Neural cell (in vitro differentiated cells): ENCODE data around the gene SMAP1. TPM values are rescaled to one million over a fixed set of nuclear protein-coding genes. Genes with fewer than 3 reads are reported as not detected.

Experiments used
- H2AFZ ChIP-seq: fragments of 200-600, 300-800 bp; sonication (generic), shearing (Covaris generic); 2 replicates; pipeline ENCODE4 v1.6.0; 2014; ENCODE audit warnings: low read depth, mild to moderate bottlenecking, antibody characterized with exemption, low read length, moderate library complexity
- H3F3A ChIP-seq: fragments of 200-600 bp; shearing (Covaris generic); 2 replicates; pipeline ENCODE4 v1.6.1; 2016; ENCODE audit warnings: mild to moderate bottlenecking, moderate library complexity, mixed read lengths, antibody characterized with exemption, low read length; ENCODE audit not compliant: insufficient read depth, poor library complexity, severe bottlenecking
- H3K27ac ChIP-seq: fragments of 200-600, 300-800 bp; sonication (generic), shearing (Covaris generic); 2 replicates; pipeline ENCODE4 v1.5.1; 2014; ENCODE audit warnings: mild to moderate bottlenecking, low read length, moderate library complexity
- H3K27me3 ChIP-seq: fragments of 300-800, 200-600 bp; sonication (generic), shearing (Covaris generic); 2 replicates; pipeline ENCODE4 v1.6.0; 2014; ENCODE audit warnings: mild to moderate bottlenecking, low read depth, low read length, moderate library complexity; ENCODE audit not compliant: insufficient read depth
- H3K36me3 ChIP-seq: fragments of 300-800, 200-600 bp; sonication (generic), shearing (Covaris generic); 2 replicates; pipeline ENCODE4 v1.5.1; 2014; ENCODE audit warnings: mild to moderate bottlenecking, antibody characterized with exemption, low read length, moderate library complexity; ENCODE audit not compliant: insufficient read depth
- H3K4me2 ChIP-seq: fragments of 300-800, 200-600 bp; sonication (generic), shearing (Covaris generic); 2 replicates; pipeline ENCODE4 v1.6.0; 2014; ENCODE audit warnings: mild to moderate bottlenecking, low read length
- H3K4me3 ChIP-seq: fragments of 300-800, 200-600 bp; sonication (generic), shearing (Covaris generic); 2 replicates; pipeline ENCODE4 v1.5.1; 2014; ENCODE audit warnings: mild to moderate bottlenecking, low read length, moderate library complexity
- H3K79me2 ChIP-seq: fragments of 200-600 bp; shearing (Covaris generic); replicated peaks from 2 replicates; pipeline ENCODE4 v1.6.0; 2014; ENCODE audit warnings: mild to moderate bottlenecking, low read length, moderate library complexity; ENCODE audit not compliant: insufficient read depth
- H3K9ac ChIP-seq: fragments of 300-800, 200-600 bp; sonication (generic), shearing (Covaris generic); 2 replicates; pipeline ENCODE4 v1.6.1; 2016; ENCODE audit warnings: mild to moderate bottlenecking, low read length, mixed read lengths
- H3K9me2 ChIP-seq: fragments of 200-600 bp; shearing (Covaris generic); 2 replicates; pipeline ENCODE4 v1.6.1; 2016; ENCODE audit warnings: mild to moderate bottlenecking, low read length, mixed read lengths; ENCODE audit not compliant: insufficient read depth
- H3K9me3 ChIP-seq: fragments of 200-600, 300-800 bp; sonication (generic), shearing (Covaris generic); 2 replicates; pipeline ENCODE4 v1.6.1; 2016; ENCODE audit warnings: mild to moderate bottlenecking, mixed run types, low read length, moderate library complexity, mixed read lengths
- H4K20me1 ChIP-seq: fragments of 200-600 bp; shearing (Covaris generic); 2 replicates; pipeline ENCODE4 v1.6.1; 2016; ENCODE audit warnings: mild to moderate bottlenecking, mixed run types; ENCODE audit not compliant: insufficient read depth
- EP300 ChIP-seq: fragments of 450-650 bp; conservative IDR thresholded peaks from 2 replicates; pipeline ENCODE4 v1.6.1; 2014; ENCODE audit warnings: antibody characterized with exemption, mild to moderate bottlenecking, moderate library complexity; ENCODE audit not compliant: poor library complexity, severe bottlenecking
- EZH2 ChIP-seq: fragments of 200-600, 300-800 bp; shearing (Covaris generic), sonication (generic); IDR thresholded peaks from 2 replicates; pipeline ENCODE4 v1.6.1; 2014; ENCODE audit warnings: antibody characterized with exemption, low read length, borderline replicate concordance, mild to moderate bottlenecking; ENCODE audit not compliant: insufficient read depth, poor library complexity, severe bottlenecking
- MXI1 ChIP-seq: fragments of 450-650 bp; conservative IDR thresholded peaks from 2 replicates; pipeline ENCODE4 v1.6.1; 2014; ENCODE audit warnings: antibody characterized with exemption, mild to moderate bottlenecking; ENCODE audit not compliant: poor library complexity, severe bottlenecking
- POLR2AphosphoS5 ChIP-seq: IDR thresholded peaks from 2 replicates; pipeline ENCODE4 v1.6.1; 2012
- RAD21 ChIP-seq: fragments of 450-650 bp; conservative IDR thresholded peaks from 2 replicates; pipeline ENCODE4 v1.6.1; 2014; ENCODE audit warnings: antibody characterized with exemption, mild to moderate bottlenecking, moderate library complexity
- REST ChIP-seq: IDR thresholded peaks from 2 replicates; pipeline ENCODE4 v1.6.1; 2012; ENCODE audit warnings: borderline replicate concordance
- SMC3 ChIP-seq: fragments of 450-650 bp; conservative IDR thresholded peaks from 2 replicates; pipeline ENCODE4 v1.6.1; 2014; ENCODE audit warnings: antibody characterized with exemption, mild to moderate bottlenecking, moderate library complexity; ENCODE audit not compliant: poor library complexity
- TAF1 ChIP-seq: IDR thresholded peaks from 2 replicates; pipeline ENCODE4 v1.6.1; 2012; ENCODE audit warnings: low read depth
- polyA plus RNA-seq: library from polyadenylated mRNA; depleted of rRNA; stranded (reverse); fragments of >200 nt; gene quantifications from 2 replicates; pipeline ENCODE4 v1.2.3, GENCODE V29; 2014
- TF ChIP-seq, protein P1 (sequence below): fragments of 450-650 bp; IDR thresholded peaks from 2 replicates; pipeline ENCODE4 v1.5.1; 2014; ENCODE audit warnings: antibody characterized with exemption, mild to moderate bottlenecking, moderate library complexity; ENCODE audit not compliant: poor library complexity, severe bottlenecking

Gene SMAP1
- polyA plus RNA-seq, 1 donor from 2014 or later: 43.7 TPM

DNA sequence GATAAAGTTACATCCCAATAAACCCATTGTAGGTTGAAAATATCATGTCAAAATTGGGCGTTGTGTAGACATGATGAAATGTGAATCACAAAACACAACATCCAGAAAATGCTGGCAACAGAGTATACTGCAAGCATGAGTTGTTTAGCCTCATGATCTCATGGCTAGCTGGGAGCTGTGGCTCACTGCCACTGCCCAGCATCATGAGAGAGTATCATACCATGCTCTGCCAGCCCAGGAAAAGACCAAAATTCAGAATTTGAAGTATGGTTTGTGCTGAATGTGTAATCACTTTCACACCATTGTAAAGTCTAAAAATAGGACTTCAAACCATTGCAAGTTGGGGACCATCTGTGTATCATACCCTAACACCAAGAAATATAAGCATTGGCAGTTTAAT lies 45.2 kb upstream of the SMAP1 start:
- TF ChIP-seq SMC3 (no peak), TAF1 (no peak), POLR2AphosphoS5 (no peak), EP300 (no peak), REST (no peak), MXI1 (no peak), RAD21 (no peak), EZH2 (no peak)
- TF ChIP-seq, protein P1, sequence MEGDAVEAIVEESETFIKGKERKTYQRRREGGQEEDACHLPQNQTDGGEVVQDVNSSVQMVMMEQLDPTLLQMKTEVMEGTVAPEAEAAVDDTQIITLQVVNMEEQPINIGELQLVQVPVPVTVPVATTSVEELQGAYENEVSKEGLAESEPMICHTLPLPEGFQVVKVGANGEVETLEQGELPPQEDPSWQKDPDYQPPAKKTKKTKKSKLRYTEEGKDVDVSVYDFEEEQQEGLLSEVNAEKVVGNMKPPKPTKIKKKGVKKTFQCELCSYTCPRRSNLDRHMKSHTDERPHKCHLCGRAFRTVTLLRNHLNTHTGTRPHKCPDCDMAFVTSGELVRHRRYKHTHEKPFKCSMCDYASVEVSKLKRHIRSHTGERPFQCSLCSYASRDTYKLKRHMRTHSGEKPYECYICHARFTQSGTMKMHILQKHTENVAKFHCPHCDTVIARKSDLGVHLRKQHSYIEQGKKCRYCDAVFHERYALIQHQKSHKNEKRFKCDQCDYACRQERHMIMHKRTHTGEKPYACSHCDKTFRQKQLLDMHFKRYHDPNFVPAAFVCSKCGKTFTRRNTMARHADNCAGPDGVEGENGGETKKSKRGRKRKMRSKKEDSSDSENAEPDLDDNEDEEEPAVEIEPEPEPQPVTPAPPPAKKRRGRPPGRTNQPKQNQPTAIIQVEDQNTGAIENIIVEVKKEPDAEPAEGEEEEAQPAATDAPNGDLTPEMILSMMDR: no peak
- Histone ChIP-seq H3K4me3 (no peak overlapping the region), H3K27me3 (no peaks in the 10 kb centered on the region), H4K20me1 (no peaks in the 10 kb centered on the region), H3K79me2 (no peaks in the 10 kb centered on the region), H3K9me2 (no peaks in the 10 kb centered on the region), H3K27ac (no peak overlapping the region), H3K4me2 (no peak overlapping the region), H2AFZ (no peak overlapping the region), H3F3A (no peaks in the 10 kb centered on the region), H3K9me3 (no peaks in the 10 kb centered on the region), H3K36me3 (no peaks in the 10 kb centered on the region), H3K9ac (no peak overlapping the region)

DNA sequence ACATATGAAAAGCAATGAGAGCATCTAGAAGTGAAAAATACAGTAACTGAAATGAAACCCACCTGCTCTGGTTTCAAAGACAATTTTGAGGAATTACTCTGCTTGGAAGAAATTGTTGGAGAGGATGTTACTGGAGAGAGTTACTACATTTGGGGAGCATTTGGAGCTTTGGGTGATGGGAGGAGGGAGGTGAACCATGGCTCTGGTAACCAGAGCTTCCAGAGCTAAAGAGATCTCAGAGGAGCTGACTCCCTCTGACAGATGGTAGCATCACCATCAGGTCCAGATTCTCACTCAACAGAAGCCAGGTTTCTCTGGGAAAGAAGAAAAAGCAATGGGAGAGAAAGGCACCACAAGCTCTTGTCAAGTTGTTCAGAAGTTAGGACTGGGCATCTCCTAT lies 42.2 kb upstream of the SMAP1 start:
- H2AFZ ChIP-seq: no peak overlapping the region
- no peak overlapping the region for H3K4me2 ChIP-seq
- no peak overlapping the region for H3K27ac ChIP-seq
- H3K79me2 ChIP-seq: no peaks in the 10 kb centered on the region
- no peaks in the 10 kb centered on the region for H3K9me3 ChIP-seq
- H4K20me1 ChIP-seq: no peaks in the 10 kb centered on the region
- no peak overlapping the region for H3K4me3 ChIP-seq
- no peaks in the 10 kb centered on the region for H3K36me3 ChIP-seq
- H3K9ac ChIP-seq: no peak overlapping the region
- no peaks in the 10 kb centered on the region for H3K9me2 ChIP-seq
- no peaks in the 10 kb centered on the region for H3K27me3 ChIP-seq
- no peak for TF ChIP-seq SMC3
- TF ChIP-seq TAF1: no peak
- no peak for TF ChIP-seq REST
- TF ChIP-seq, protein P1: no peak
- no peak for TF ChIP-seq EZH2
- no peak for TF ChIP-seq POLR2AphosphoS5
- TF ChIP-seq MXI1: no peak
- TF ChIP-seq RAD21: no peak
- H3F3A ChIP-seq: no peaks in the 10 kb centered on the region
